Erythroblast (primary cell): Measurements from ENCODE around the gene ERN1.

Experiments used
- GATA1 ChIP-seq: IDR thresholded peaks from 2 replicates; pipeline ENCODE4 v1.6.1; 2011; ENCODE audit warnings: low read depth, mild to moderate bottlenecking, control low read depth, low read length, moderate library complexity
- POLR2A ChIP-seq: IDR thresholded peaks from 2 replicates; pipeline ENCODE4 v1.6.1; 2011; ENCODE audit warnings: mild to moderate bottlenecking, low read length

GRCh38 chr17:64166876-64167275, 36.9 kb upstream of the ERN1 start:
- TF ChIP-seq POLR2A (no peak), GATA1 (no peak)
